ENCODE results near the gene FOXN3.

The FOXN3 gene

DNA sequence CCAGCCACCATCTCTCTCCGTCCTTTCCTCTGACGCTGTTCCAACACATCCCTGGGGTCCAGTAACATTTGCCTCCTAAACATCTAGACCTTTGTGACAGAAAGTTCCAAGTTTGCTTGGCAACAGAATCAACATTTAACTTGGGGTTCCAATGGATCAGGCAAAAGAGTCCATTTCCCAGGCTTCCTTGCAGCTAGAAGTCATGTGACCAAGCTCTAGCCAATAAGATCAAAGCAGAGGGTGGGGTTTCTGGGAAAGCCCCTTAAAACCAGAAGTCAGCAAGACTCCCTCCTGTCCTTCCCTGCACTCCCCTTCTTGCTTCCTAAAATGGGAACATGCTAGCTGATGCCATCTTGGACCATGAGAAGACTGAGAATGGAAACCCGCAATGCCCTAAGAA, 14.7 kb downstream of the FOXN3 start:
- no peak for DNase-seq (ENCODE audit: low read depth)

GRCh38 chr14:89401761-89402160, 15.3 kb downstream of the FOXN3 start:
- no peak for DNase-seq (ENCODE audit: low read depth)
- no peak overlapping the region for H3K4me3 ChIP-seq (ENCODE audit: low read length)
- TF ChIP-seq, protein P1, sequence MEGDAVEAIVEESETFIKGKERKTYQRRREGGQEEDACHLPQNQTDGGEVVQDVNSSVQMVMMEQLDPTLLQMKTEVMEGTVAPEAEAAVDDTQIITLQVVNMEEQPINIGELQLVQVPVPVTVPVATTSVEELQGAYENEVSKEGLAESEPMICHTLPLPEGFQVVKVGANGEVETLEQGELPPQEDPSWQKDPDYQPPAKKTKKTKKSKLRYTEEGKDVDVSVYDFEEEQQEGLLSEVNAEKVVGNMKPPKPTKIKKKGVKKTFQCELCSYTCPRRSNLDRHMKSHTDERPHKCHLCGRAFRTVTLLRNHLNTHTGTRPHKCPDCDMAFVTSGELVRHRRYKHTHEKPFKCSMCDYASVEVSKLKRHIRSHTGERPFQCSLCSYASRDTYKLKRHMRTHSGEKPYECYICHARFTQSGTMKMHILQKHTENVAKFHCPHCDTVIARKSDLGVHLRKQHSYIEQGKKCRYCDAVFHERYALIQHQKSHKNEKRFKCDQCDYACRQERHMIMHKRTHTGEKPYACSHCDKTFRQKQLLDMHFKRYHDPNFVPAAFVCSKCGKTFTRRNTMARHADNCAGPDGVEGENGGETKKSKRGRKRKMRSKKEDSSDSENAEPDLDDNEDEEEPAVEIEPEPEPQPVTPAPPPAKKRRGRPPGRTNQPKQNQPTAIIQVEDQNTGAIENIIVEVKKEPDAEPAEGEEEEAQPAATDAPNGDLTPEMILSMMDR (IDR thresholded peaks at IDR 0.05; ENCODE audit: insufficient read depth, low read depth, low read length, missing control alignments) = no peak

More for the DNA sequence above, 14.7 kb downstream of the FOXN3 start:
- no peak overlapping the region for H3K4me3 ChIP-seq (ENCODE audit: low read length)
- TF ChIP-seq, protein P1 (IDR thresholded peaks at IDR 0.05; ENCODE audit: insufficient read depth, low read depth, low read length, missing control alignments) = no peak

DNA sequence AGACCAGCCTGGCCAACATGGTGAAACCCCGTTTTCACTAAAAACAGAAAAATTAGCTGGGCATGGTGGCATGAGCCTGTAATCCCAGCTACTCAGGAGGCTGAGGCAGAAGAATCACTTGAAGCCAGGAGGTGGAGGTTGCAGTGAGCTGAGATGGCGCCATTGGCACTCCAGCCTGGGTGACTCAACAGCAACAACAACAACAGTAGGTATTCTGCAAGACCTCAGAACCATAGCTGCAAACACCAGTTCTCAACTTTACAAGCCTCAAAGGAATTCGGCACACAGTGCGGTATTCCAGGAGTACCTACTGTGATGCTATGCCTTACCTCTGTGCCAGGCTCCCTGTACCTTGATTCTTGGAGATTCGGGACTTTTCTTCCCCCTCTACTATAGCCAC, 15.8 kb downstream of the FOXN3 start:
- TF ChIP-seq, protein P1 (IDR thresholded peaks at IDR 0.05; ENCODE audit: insufficient read depth, low read depth, low read length, missing control alignments) = no peak
- no peak overlapping the region for H3K4me3 ChIP-seq (ENCODE audit: low read length)
- DNase-seq (ENCODE audit: low read depth) = peak; percentile 46

DNA sequence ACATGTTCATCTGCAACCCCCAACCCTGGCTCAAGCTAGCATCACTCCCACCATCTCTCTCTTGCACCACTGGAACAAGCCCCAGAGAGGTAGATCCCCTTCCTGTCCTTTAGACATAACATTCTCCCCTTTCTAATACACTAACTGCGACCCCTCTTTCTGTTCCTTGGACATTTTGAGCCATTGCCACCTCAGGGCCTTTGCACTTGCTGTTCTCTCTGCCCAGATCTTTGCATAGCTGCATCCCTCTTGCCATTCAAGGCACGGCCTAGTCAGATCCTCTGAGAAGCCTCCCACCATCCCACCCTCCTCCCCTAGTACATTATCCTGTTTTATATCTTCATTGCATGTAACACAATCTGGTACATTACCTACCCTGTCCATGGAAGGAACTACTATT, 16.5 kb downstream of the FOXN3 start:
- H3K4me3 ChIP-seq (ENCODE audit: low read length) = no peak overlapping the region
- no peak for DNase-seq (ENCODE audit: low read depth)
- TF ChIP-seq, protein P1 (IDR thresholded peaks at IDR 0.05; ENCODE audit: insufficient read depth, low read depth, low read length, missing control alignments) = no peak

DNA sequence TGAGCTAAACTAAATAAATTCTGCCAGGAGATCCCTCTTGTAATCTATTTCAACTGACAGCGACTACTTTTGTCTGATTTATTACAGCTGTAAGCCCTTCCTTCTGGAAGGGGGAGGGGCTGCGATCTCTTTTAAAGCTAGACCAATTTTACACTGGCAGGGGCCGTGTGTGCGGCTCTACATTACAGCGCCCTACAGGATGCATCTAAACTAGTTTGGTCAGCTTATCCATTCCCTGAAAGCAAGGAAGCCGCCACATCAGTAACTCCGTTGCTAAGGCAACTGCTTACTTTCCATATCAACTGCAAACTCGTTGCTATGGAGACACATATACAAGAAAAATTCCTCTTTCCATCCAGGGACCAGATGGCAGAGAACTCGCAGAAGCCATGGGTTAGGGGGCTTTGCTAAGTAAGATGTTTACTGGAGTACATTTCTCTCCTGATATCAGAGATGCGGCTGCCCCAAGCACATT, 17.4 kb downstream of the FOXN3 start:
- TF ChIP-seq, protein P1 (IDR thresholded peaks at IDR 0.05; ENCODE audit: insufficient read depth, low read depth, low read length, missing control alignments) = no peak
- no peak overlapping the region for H3K4me3 ChIP-seq (ENCODE audit: low read length)
- DNase-seq (ENCODE audit: low read depth) = peak; percentile 12

GRCh38 chr14:89399157-89399556, 17.9 kb downstream of the FOXN3 start:
- no peak for DNase-seq (ENCODE audit: low read depth)
- TF ChIP-seq, protein P1 (IDR thresholded peaks at IDR 0.05; ENCODE audit: insufficient read depth, low read depth, low read length, missing control alignments) = no peak
- H3K4me3 ChIP-seq (ENCODE audit: low read length) = no peak overlapping the region

GRCh38 chr14:89397569-89398230, 19.3 kb downstream of the FOXN3 start:
- no peak overlapping the region for H3K4me3 ChIP-seq (ENCODE audit: low read length)
- TF ChIP-seq, protein P1 (IDR thresholded peaks at IDR 0.05; ENCODE audit: insufficient read depth, low read depth, low read length, missing control alignments) = no peak
- DNase-seq (ENCODE audit: low read depth) = no peak
